T-helper 1 cell treated with Interleukin-12 subunit alpha and Interleukin-12 subunit beta and Interleukin-4 antibody, amounts not matched to agents 30 μg/mL and 1 μg/mL, for 36 hours (primary cell): ENCODE data around the gene TDRD6.

ENCODE experiments used
- H3K27ac Mint-ChIP-seq: one replicate; pipeline ENCODE4 v1.8.0; 2021; ENCODE audit warnings: mild to moderate bottlenecking, mixed read lengths
- H3K27me3 Mint-ChIP-seq: one replicate; pipeline ENCODE4 v1.8.0; 2021; ENCODE audit warnings: low read depth, mixed read lengths
- H3K36me3 Mint-ChIP-seq: one replicate; pipeline ENCODE4 v1.8.0; 2021; ENCODE audit warnings: low read depth, mixed read lengths
- H3K4me1 Mint-ChIP-seq: one replicate; pipeline ENCODE4 v1.8.0; 2021; ENCODE audit warnings: low read depth, mixed read lengths
- H3K4me3 Mint-ChIP-seq: one replicate; pipeline ENCODE4 v1.8.0; 2021; ENCODE audit warnings: mild to moderate bottlenecking, moderate library complexity, mixed read lengths
- H3K9me3 Mint-ChIP-seq: one replicate; pipeline ENCODE4 v1.8.0; 2021; ENCODE audit warnings: mixed read lengths

The TDRD6 gene

GRCh38 chr6:46661483-46661882, 26.2 kb upstream of the TDRD6 start:
- H3K4me3 Mint-ChIP-seq, result no peak overlapping the region
- H3K27ac Mint-ChIP-seq, result no peak overlapping the region
- H3K9me3 Mint-ChIP-seq, result no peaks in the 10 kb centered on the region
- no peaks in the 10 kb centered on the region for H3K36me3 Mint-ChIP-seq
- peaks cover 4% of the 10 kb centered on the region for H3K27me3 Mint-ChIP-seq
- no peaks in the 10 kb centered on the region for H3K4me1 Mint-ChIP-seq

- no peak overlapping the region for H3K4me3 Mint-ChIP-seq
- no peak overlapping the region for H3K27ac Mint-ChIP-seq
- no peaks in the 10 kb centered on the region for H3K4me1 Mint-ChIP-seq
- no peaks in the 10 kb centered on the region for H3K36me3 Mint-ChIP-seq
- H3K27me3 Mint-ChIP-seq, result no peaks in the 10 kb centered on the region
- no peaks in the 10 kb centered on the region for H3K9me3 Mint-ChIP-seq
These were observed 20.3 kb upstream of the TDRD6 start for GRCh38 chr6:46667377-46667776.

GRCh38 chr6:46674410-46674809, 13.3 kb upstream of the TDRD6 start:
- H3K9me3 Mint-ChIP-seq, result no peaks in the 10 kb centered on the region
- no peak overlapping the region for H3K27ac Mint-ChIP-seq
- no peak overlapping the region for H3K4me3 Mint-ChIP-seq
- no peaks in the 10 kb centered on the region for H3K36me3 Mint-ChIP-seq
- H3K4me1 Mint-ChIP-seq, result no peaks in the 10 kb centered on the region
- no peaks in the 10 kb centered on the region for H3K27me3 Mint-ChIP-seq

- no peak overlapping the region for H3K4me3 Mint-ChIP-seq
- H3K27me3 Mint-ChIP-seq, result no peaks in the 10 kb centered on the region
- no peaks in the 10 kb centered on the region for H3K36me3 Mint-ChIP-seq
- H3K27ac Mint-ChIP-seq, result no peak overlapping the region
- no peaks in the 10 kb centered on the region for H3K4me1 Mint-ChIP-seq
- H3K9me3 Mint-ChIP-seq, result no peaks in the 10 kb centered on the region
These were observed 10.9 kb upstream of the TDRD6 start for GRCh38 chr6:46676604-46677313.

DNA sequence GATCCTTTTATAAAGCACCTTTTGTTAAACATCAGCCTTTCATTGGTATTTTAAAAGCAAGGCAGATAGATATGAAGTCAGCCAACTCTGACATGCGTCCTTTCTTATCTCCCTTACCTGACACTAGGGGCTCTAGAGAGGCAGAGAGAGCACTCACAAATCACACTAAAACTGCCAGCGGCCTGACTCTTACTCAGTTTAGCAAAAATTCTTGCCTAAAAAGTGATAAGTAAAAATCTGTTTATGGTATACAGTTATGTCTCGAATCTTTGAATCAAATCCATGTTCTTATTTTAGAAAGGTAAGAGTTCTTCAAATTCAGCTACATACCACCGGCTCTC, 10.4 kb upstream of the TDRD6 start:
- no peaks in the 10 kb centered on the region for H3K9me3 Mint-ChIP-seq
- H3K27ac Mint-ChIP-seq, result no peak overlapping the region
- H3K27me3 Mint-ChIP-seq, result no peaks in the 10 kb centered on the region
- H3K4me3 Mint-ChIP-seq, result no peak overlapping the region
- no peaks in the 10 kb centered on the region for H3K36me3 Mint-ChIP-seq
- H3K4me1 Mint-ChIP-seq, result no peaks in the 10 kb centered on the region

- no peaks in the 10 kb centered on the region for H3K36me3 Mint-ChIP-seq
- no peaks in the 10 kb centered on the region for H3K9me3 Mint-ChIP-seq
- H3K27ac Mint-ChIP-seq, result no peak overlapping the region
- no peak overlapping the region for H3K4me3 Mint-ChIP-seq
- H3K27me3 Mint-ChIP-seq, result peaks cover 5% of the 10 kb centered on the region
- H3K4me1 Mint-ChIP-seq, result no peaks in the 10 kb centered on the region
These were observed 2.9 kb upstream of the TDRD6 start for GRCh38 chr6:46684771-46685170.

GRCh38 chr6:46688117-46688965, 656 bp downstream of the TDRD6 start:
- no peak overlapping the region for H3K27ac Mint-ChIP-seq
- no peaks in the 10 kb centered on the region for H3K4me1 Mint-ChIP-seq
- H3K27me3 Mint-ChIP-seq, result peaks cover 8% of the 10 kb centered on the region
- no peak overlapping the region for H3K4me3 Mint-ChIP-seq
- H3K9me3 Mint-ChIP-seq, result no peaks in the 10 kb centered on the region
- no peaks in the 10 kb centered on the region for H3K36me3 Mint-ChIP-seq

GRCh38 chr6:46688966-46689335, 1.3 kb downstream of the TDRD6 start:
- no peaks in the 10 kb centered on the region for H3K9me3 Mint-ChIP-seq
- no peak overlapping the region for H3K4me3 Mint-ChIP-seq
- H3K27me3 Mint-ChIP-seq, result peaks cover 10% of the 10 kb centered on the region

GRCh38 chr6:46689657-46690056, 2.0 kb downstream of the TDRD6 start:
- Mint-ChIP-seq H3K27me3 (peaks cover 10% of the 10 kb centered on the region), H3K9me3 (no peaks in the 10 kb centered on the region), H3K4me3 (no peak overlapping the region), H3K36me3 (no peaks in the 10 kb centered on the region), H3K4me1 (no peaks in the 10 kb centered on the region), H3K27ac (no peak overlapping the region)

More at GRCh38 chr6:46688966-46689335, 1.3 kb downstream of the TDRD6 start:
- H3K4me1 Mint-ChIP-seq, result no peaks in the 10 kb centered on the region
- H3K36me3 Mint-ChIP-seq, result no peaks in the 10 kb centered on the region
- no peak overlapping the region for H3K27ac Mint-ChIP-seq

DNA sequence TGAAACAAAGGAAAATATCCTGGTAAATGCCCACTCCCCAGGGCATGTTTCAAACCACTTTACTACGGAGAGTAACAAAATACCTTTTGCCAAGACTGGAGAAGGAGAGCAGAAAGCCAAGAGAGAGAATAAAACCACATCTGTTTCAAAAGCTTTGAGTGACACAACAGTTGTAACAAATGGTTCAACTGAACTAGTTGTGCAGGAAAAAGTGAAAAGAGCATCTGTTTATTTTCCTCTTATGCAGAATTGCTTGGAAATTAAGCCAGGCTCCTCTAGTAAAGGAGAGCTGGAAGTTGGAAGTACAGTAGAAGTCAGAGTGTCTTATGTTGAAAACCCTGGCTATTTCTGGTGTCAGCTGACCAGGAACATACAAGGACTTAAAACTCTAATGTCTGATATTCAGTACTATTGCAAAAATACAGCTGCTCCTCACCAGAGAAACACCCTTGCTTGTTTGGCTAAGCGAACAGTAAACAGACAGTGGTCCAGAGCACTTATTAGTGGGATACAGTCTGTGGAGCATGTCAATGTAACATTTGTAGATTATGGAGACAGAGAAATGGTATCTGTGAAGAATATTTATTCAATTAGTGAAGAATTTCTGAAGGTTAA, 2.6 kb downstream of the TDRD6 start:
- Mint-ChIP-seq H3K4me3 (no peak overlapping the region), H3K27me3 (peaks cover 10% of the 10 kb centered on the region), H3K36me3 (no peaks in the 10 kb centered on the region), H3K27ac (no peak overlapping the region), H3K4me1 (no peaks in the 10 kb centered on the region), H3K9me3 (no peaks in the 10 kb centered on the region)

DNA sequence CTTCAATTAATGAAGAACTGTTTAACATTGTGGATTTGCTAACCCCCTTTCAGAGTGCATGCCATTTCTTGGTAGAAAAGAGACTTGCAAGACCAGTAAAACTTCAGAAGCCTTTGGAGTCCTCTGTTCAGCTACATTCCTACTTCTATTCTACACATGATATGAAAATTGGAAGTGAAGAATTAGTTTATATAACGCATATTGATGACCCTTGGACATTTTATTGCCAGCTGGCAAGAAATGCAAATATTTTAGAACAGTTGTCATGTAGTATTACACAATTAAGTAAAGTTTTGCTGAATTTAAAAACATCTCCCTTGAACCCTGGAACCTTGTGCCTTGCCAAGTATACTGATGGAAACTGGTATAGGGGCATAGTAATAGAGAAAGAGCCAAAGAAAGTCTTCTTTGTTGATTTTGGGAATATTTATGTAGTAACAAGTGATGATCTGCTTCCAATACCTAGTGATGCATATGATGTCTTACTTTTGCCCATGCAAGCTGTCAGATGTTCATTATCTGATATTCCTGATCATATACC, 3.3 kb downstream of the TDRD6 start:
- H3K36me3 Mint-ChIP-seq, result no peaks in the 10 kb centered on the region
- H3K4me3 Mint-ChIP-seq, result no peak overlapping the region
- peaks cover 10% of the 10 kb centered on the region for H3K27me3 Mint-ChIP-seq
- no peaks in the 10 kb centered on the region for H3K4me1 Mint-ChIP-seq
- H3K9me3 Mint-ChIP-seq, result no peaks in the 10 kb centered on the region
- no peak overlapping the region for H3K27ac Mint-ChIP-seq

DNA sequence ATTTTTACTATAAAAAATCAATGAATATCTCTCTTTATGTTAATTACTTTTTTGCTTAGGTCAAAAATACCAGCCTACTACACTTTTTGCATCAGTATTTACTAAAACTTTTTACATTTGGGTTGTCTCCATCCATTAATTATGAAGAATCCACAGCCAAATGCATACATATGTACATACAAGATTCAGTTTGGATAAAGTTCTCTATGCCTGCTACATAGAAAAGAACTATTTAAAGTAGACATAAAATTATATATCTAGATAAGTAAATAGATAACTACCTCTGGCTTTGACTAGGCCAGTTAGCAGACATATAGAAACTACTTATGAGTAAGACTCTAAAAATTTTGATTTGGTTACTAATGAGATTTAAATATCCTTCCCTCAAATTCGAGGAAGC, 12.3 kb downstream of the TDRD6 start:
- H3K4me1 Mint-ChIP-seq, result no peaks in the 10 kb centered on the region
- H3K36me3 Mint-ChIP-seq, result no peaks in the 10 kb centered on the region
- no peak overlapping the region for H3K27ac Mint-ChIP-seq
- H3K4me3 Mint-ChIP-seq, result no peak overlapping the region
- H3K27me3 Mint-ChIP-seq, result peaks cover 19% of the 10 kb centered on the region
- no peaks in the 10 kb centered on the region for H3K9me3 Mint-ChIP-seq

DNA sequence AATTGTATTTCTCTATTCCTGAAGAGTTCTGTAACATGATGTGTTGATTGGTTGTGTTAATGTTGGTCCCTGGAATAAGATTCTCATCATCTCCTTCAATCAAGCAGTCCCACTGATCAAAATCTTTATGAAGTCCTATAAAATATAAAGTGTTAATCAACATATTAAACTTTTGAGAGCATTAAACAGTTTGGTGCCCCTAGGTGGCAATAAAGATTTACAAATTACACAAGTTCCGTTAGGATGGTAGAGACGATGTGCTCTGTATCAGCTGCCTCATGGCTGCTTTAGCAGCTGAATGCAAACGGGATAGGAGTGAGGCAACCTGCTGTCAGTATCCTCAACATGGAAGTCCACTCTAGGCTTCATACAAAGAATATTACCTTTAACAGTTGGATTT, 16.9 kb downstream of the TDRD6 start:
- no peaks in the 10 kb centered on the region for H3K4me1 Mint-ChIP-seq
- H3K27me3 Mint-ChIP-seq, result peaks cover 22% of the 10 kb centered on the region
- no peaks in the 10 kb centered on the region for H3K36me3 Mint-ChIP-seq
- H3K4me3 Mint-ChIP-seq, result no peak overlapping the region
- H3K9me3 Mint-ChIP-seq, result no peaks in the 10 kb centered on the region
- H3K27ac Mint-ChIP-seq, result no peak overlapping the region

DNA sequence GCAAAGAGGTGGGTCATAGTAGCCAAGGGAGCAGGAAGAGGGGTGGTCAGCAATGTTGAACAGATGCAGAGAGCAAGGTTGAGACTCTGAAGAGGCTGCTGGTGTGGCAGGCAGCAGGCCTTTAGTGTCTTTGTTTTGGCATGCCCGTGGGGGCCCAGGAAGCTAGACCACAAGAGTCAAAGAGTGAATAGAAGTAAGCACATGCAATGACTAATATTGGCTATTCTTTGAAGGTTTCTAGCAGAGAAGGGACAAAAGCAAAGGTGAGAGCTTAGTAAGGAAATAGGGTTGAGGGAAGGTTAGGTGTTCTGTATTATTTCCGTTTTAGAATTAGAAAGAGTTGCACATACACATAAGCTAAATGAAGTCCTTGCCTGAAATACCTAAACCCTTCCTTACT, 18.8 kb downstream of the TDRD6 start:
- Mint-ChIP-seq H3K4me3 (no peak overlapping the region), H3K4me1 (no peaks in the 10 kb centered on the region), H3K27me3 (peaks cover 22% of the 10 kb centered on the region), H3K9me3 (no peaks in the 10 kb centered on the region), H3K36me3 (no peaks in the 10 kb centered on the region), H3K27ac (no peak overlapping the region)

DNA sequence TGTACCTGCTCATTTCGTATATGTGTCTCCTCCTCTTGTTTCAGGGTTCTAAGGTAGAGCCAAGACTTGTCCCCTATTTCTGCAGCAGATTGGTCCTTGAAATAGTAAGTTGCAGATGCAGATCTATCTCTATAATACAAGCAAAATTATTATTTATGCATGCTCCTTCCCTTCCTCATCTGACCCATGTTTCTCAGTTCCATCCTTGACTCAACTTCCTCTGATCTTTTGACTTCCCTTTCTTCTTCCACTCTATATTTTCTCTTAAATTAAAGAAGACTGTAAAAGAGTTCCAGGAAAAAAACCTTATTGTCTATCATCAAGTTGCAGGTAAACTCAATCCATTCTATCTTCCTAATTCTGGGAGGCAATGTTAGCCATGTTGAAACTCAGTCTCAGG, 23.8 kb downstream of the TDRD6 start:
- Mint-ChIP-seq H3K4me1 (no peaks in the 10 kb centered on the region), H3K4me3 (no peak overlapping the region), H3K27ac (no peak overlapping the region), H3K9me3 (no peaks in the 10 kb centered on the region), H3K36me3 (no peaks in the 10 kb centered on the region), H3K27me3 (no peaks in the 10 kb centered on the region)
